Measurements from ENCODE around the gene ZRANB3.

The ZRANB3 gene

DNA sequence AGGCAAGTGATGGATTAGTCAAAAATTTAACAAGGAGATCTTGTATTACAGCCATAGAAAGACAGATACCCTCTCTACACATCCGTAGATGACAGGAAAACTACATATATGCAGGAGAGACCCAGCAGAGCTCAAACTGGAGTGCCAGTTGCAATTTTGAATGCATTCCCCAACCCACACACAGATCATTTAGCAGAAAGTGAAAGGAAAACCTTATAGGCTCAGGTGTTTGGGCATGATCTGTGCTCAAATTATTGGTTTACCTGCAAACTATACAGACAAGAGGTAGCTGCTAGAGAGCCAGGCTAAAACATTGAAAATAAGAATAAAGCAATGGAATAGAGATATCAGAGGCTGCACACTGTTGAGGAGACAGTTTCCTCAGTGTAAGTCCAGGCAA lies 427.2 kb downstream of the ZRANB3 start:
- DNase-seq (ENCODE audit: low read depth), result no peak
- no peak overlapping the region for H3K4me3 ChIP-seq (ENCODE audit: low read length)
- TF ChIP-seq, protein P1, sequence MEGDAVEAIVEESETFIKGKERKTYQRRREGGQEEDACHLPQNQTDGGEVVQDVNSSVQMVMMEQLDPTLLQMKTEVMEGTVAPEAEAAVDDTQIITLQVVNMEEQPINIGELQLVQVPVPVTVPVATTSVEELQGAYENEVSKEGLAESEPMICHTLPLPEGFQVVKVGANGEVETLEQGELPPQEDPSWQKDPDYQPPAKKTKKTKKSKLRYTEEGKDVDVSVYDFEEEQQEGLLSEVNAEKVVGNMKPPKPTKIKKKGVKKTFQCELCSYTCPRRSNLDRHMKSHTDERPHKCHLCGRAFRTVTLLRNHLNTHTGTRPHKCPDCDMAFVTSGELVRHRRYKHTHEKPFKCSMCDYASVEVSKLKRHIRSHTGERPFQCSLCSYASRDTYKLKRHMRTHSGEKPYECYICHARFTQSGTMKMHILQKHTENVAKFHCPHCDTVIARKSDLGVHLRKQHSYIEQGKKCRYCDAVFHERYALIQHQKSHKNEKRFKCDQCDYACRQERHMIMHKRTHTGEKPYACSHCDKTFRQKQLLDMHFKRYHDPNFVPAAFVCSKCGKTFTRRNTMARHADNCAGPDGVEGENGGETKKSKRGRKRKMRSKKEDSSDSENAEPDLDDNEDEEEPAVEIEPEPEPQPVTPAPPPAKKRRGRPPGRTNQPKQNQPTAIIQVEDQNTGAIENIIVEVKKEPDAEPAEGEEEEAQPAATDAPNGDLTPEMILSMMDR (conservative IDR thresholded peaks at IDR 0.05; ENCODE audit: low read depth, low read length), result no peak

DNA sequence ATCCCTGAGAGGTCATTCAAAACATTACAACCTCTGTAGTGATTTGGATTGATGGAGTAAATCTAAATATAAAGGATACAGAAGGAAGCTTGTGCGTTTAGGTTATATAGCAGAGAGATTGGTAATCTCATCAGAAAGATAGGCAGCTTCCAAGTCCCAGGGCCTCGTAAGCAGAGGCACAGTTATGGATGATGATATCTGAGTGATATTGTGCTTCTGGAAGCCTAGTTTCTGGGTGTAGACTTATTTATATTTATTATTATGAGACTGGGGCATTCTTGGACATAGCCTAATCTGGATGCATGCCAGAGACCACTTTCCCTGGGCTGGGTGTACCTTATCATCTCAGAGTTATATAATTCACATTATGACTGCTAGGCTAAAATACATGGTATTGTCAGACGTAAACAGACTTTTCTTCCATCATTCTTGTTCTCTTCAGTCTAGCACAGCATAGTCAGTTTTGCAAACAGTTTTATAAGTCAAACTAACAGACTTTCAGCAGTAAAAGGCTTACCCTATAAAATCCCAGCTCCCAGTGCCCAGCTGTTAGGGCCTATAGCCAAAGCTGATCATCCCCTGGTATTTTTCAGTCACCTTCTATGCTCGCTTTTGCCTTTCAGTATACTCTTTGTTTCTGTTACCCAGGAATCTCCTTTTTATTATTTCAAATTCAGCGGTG lies 431.1 kb downstream of the ZRANB3 start:
- no peak overlapping the region for H3K4me3 ChIP-seq (ENCODE audit: low read length)
- TF ChIP-seq, protein P1 (conservative IDR thresholded peaks at IDR 0.05; ENCODE audit: low read depth, low read length), result no peak
- DNase-seq (ENCODE audit: low read depth), result no peak

DNA sequence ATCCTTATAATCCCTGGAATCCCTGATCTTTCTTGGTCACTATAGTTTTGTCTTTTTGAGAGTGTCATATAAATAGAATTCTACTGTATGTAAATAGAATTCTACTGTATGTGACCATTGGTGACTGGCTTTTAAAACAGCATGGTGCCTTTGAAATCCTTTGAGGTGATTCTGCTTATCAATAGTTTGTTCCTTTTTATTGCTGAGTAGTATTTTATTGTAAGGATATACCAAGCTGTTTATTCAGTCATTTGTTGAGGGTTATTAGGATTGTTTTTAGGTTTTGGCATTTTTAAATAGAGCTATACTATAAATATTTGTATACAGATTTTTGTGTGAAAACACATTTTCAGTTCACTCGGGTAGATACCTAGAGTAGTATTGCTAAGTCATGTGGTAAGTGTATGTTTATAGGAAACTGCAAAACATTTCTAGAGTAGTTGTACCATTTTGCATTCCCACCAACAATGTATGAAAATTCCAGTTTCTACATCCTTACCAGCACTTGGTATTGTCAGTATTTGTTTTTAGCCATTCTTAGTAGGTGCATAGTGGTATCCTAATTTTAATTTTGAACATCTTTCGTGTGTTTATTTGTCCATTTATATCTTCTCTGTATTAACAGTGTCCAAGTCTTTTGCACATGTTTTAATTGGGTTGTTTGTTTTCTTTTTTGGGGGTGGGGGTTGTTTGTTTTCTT lies 433.3 kb downstream of the ZRANB3 start:
- no peak for DNase-seq (ENCODE audit: low read depth)
- TF ChIP-seq, protein P1 (conservative IDR thresholded peaks at IDR 0.05; ENCODE audit: low read depth, low read length), result no peak

DNA sequence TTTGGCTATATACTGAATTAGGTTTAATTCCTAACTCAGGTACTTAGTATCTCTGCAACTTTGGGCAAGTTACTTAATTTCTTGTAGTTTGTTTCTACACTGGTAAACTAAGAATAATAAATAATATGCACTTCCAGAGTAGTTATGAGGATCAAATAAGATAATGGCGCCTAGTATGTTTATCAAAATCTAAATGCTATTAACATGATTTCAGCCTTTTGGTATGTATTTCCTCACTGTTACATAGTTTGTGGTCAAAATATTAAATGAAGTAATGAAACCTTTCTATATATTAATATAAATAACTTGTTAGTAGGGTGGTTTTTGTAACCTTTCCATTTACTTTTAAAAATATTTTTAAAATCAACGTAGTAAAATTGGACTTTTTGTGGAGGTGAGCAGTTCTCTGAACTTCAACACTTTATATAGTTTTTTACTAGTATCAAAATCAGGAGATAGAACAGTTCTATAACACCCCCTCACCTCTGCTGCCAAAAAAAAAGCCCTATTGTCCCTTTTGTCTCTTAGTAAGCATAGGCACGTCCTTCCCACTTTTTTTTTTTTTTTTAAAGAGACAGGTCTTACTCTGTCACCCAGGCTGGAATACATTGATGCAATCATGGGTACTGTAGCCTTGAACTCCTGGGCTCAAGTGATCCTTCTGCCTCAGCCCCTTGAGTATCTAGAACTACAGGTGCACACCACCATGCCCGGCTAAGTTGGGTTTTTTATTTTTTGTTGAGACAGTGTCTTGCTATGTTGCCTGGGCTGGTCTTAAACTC lies 434.2 kb downstream of the ZRANB3 start:
- TF ChIP-seq, protein P1 (conservative IDR thresholded peaks at IDR 0.05; ENCODE audit: low read depth, low read length), result no peak
- DNase-seq (ENCODE audit: low read depth), result no peak
- no peak overlapping the region for H3K4me3 ChIP-seq (ENCODE audit: low read length)

More for the DNA sequence above, 433.3 kb downstream of the ZRANB3 start:
- H3K4me3 ChIP-seq (ENCODE audit: low read length), result no peak overlapping the region

DNA sequence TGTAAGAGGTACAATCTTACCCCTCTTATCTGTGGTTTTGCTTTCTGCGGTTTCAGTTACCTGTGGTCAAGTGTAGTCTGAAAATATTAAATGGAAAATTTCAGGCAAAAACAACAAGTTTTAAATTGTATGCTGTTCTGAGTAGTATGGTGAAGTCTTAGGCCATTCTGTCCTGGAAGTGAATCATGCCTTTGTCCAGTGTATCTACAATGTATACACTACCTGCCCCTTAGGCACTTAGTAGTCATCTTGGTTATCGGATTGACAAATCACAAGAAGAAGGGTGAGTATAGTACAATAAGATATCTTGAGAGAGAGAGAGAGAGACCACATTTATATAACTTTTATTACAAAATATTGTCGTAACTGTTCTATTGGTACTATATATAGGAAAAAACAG lies 435.4 kb downstream of the ZRANB3 start:
- no peak for DNase-seq (ENCODE audit: low read depth)
- TF ChIP-seq, protein P1 (conservative IDR thresholded peaks at IDR 0.05; ENCODE audit: low read depth, low read length), result no peak
- no peak overlapping the region for H3K4me3 ChIP-seq (ENCODE audit: low read length)

DNA sequence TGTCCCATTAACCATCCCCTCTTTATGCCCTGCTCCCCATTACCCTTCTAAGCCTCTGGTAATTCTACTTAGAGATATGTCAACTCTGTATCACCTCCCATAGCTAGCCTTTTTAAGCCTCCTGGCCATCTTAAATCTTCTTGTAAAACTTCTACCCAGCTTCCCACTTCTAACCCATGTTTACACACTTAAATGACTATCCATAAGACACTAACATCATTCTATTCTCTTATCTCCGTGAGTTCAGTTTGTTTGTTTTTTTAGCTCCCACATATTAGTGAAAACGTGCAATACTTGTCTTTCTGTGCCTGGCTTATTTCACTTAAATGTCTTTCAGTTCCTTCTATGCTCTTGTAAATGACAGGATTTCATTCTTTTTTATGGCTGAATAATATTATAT lies 436.5 kb downstream of the ZRANB3 start:
- DNase-seq (ENCODE audit: low read depth), result no peak
- no peak overlapping the region for H3K4me3 ChIP-seq (ENCODE audit: low read length)
- TF ChIP-seq, protein P1 (conservative IDR thresholded peaks at IDR 0.05; ENCODE audit: low read depth, low read length), result no peak

All from retinal pigment epithelial cell (primary cell).